ENCODE results near the gene STN1. TPM values are rescaled to one million over a fixed set of nuclear protein-coding genes. Genes with fewer than 3 reads are reported as not detected.

STN1 gene
- total and polyA plus RNA-seq, 2 of the 4 experiments (the other 2 are of a cell fraction), result 17.8 to 32.3 TPM

DNA sequence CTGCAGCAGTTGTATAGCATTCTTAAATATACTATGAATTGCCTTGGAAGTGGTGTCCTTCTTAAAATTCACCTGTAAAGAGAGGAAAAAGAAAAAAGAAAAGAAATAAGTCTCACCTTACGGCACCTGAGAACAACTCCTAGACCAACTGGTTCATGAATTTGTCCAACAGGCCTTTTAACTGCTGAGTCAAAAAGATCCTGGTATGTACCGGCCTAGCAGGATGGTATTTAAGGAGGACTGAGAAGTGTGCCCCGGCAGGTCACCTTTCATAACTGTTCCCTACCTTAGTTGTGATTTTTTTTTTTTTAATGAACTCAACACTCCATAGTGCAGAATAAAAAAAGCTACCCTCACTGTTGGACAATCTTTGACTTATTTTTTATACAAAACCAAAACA lies 25.8 kb downstream of the STN1 start:
- no CpG with 5 or more reads among the region's 3 CpGs for WGBS, 2 experiments (ENCODE audit: extremely low coverage in 2 of 2, insufficient read length in 1 of 2)
- Histone ChIP-seq H4K20me1 (ENCODE audit: insufficient read depth, low read length) (peaks cover 9% of the 10 kb centered on the region), H2BK15ac (ENCODE audit: low read depth, low read length) (no peak overlapping the region), H3K9me3 (ENCODE audit: control insufficient read depth, insufficient read depth, low read length) (no peaks in the 10 kb centered on the region), H2AFZ (replicated peaks; ENCODE audit: low read length, poor library complexity) (no peak overlapping the region), H4K5ac (ENCODE audit: low read depth, low read length) (no peak overlapping the region), H2BK5ac (ENCODE audit: low read depth, low read length, poor library complexity, severe bottlenecking) (no peak overlapping the region), H3K14ac (replicated peaks; ENCODE audit: low read depth, low read length) (no peak overlapping the region), H3K23ac (ENCODE audit: low read depth, low read length) (no peak overlapping the region), H3K27ac (ENCODE audit: insufficient read depth, low read length) (no peak overlapping the region), H3K9ac (ENCODE audit: low read depth, low read length) (no peak overlapping the region), H3K79me1 (ENCODE audit: low read depth in 1 of 2, low read length in 2 of 2) (peaks cover 0 to 14% of the 10 kb centered on the region in 2 experiments; a peak in 1 of 4 replicates), H3K36me3 (ENCODE audit: control insufficient read depth, insufficient read depth, low read length) (peaks cover 6% of the 10 kb centered on the region; the same call in 1 of the 2 replicates), H2AK5ac (ENCODE audit: low read depth, low read length) (no peak overlapping the region), H4K91ac (ENCODE audit: insufficient read depth, low read depth, low read length) (no peak overlapping the region), H2BK120ac (ENCODE audit: low read depth, low read length) (no peak overlapping the region), H3K27me3 (ENCODE audit: control insufficient read depth, insufficient read depth, low read length) (no peaks in the 10 kb centered on the region), H3K4me2 (ENCODE audit: low read depth, low read length) (no peak overlapping the region), H3K4me3 (ENCODE audit: insufficient read depth, low read depth, low read length) (no peak overlapping the region), H3K9me1 (ENCODE audit: insufficient read depth, low read length) (peaks cover 7% of the 10 kb centered on the region), H3K56ac (ENCODE audit: extremely low read depth, insufficient read depth, low read length) (no peak overlapping the region), H4K8ac (ENCODE audit: low read depth in 2 of 2, low read length in 2 of 2) (no peak overlapping the region), H3K4me1 (ENCODE audit: control insufficient read depth, insufficient read depth, low read length) (peaks cover 30% of the 10 kb centered on the region), H2BK20ac (ENCODE audit: low read depth, low read length) (no peak overlapping the region), H3K18ac (ENCODE audit: low read depth, low read length) (no peak overlapping the region), H3K4ac (ENCODE audit: low read depth, low read length) (no peak overlapping the region), H2AK9ac (replicated peaks; ENCODE audit: low read depth, low read length, poor library complexity) (no peak overlapping the region)
- TF ChIP-seq RAD21 (IDR thresholded peaks at IDR 0.05; ENCODE audit: low read length) (no peak), FOS (IDR thresholded peaks at IDR 0.05; ENCODE audit: low read depth, low read length) (no peak), MXI1 (IDR thresholded peaks at IDR 0.05; ENCODE audit: borderline replicate concordance, low read depth, low read length) (no peak), SMC3 (IDR thresholded peaks at IDR 0.05; ENCODE audit: low read depth, low read length) (no peak), MAFK (IDR thresholded peaks at IDR 0.05; ENCODE audit: low read depth, low read length) (no peak), BHLHE40 (IDR thresholded peaks at IDR 0.05; ENCODE audit: low read depth, low read length) (no peak), NFE2L2 (IDR thresholded peaks at IDR 0.05; ENCODE audit: low read depth, low read length) (no peak), CEBPB (IDR thresholded peaks at IDR 0.05; ENCODE audit: low read depth, low read length) (no peak), POLR2A (IDR thresholded peaks at IDR 0.05; ENCODE audit: low read depth, low read length) (no peak), CHD1 (IDR thresholded peaks at IDR 0.05; ENCODE audit: low read depth, low read length) (no peak), MAZ (IDR thresholded peaks at IDR 0.05; ENCODE audit: borderline replicate concordance, low read depth, low read length) (no peak), RFX5 (IDR thresholded peaks at IDR 0.05; ENCODE audit: low read depth, low read length) (no peak), RCOR1 (IDR thresholded peaks at IDR 0.05; ENCODE audit: insufficient replicate concordance, low read length) (no peak)
- TF ChIP-seq, protein P1, sequence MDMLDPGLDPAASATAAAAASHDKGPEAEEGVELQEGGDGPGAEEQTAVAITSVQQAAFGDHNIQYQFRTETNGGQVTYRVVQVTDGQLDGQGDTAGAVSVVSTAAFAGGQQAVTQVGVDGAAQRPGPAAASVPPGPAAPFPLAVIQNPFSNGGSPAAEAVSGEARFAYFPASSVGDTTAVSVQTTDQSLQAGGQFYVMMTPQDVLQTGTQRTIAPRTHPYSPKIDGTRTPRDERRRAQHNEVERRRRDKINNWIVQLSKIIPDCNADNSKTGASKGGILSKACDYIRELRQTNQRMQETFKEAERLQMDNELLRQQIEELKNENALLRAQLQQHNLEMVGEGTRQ (IDR thresholded peaks at IDR 0.05; ENCODE audit: low read depth, low read length), result no peak
- TF ChIP-seq, protein P2, sequence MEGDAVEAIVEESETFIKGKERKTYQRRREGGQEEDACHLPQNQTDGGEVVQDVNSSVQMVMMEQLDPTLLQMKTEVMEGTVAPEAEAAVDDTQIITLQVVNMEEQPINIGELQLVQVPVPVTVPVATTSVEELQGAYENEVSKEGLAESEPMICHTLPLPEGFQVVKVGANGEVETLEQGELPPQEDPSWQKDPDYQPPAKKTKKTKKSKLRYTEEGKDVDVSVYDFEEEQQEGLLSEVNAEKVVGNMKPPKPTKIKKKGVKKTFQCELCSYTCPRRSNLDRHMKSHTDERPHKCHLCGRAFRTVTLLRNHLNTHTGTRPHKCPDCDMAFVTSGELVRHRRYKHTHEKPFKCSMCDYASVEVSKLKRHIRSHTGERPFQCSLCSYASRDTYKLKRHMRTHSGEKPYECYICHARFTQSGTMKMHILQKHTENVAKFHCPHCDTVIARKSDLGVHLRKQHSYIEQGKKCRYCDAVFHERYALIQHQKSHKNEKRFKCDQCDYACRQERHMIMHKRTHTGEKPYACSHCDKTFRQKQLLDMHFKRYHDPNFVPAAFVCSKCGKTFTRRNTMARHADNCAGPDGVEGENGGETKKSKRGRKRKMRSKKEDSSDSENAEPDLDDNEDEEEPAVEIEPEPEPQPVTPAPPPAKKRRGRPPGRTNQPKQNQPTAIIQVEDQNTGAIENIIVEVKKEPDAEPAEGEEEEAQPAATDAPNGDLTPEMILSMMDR (conservative IDR thresholded peaks at IDR 0.05; ENCODE audit: low read depth, low read length), result no peak
- TF ChIP-seq, protein P3, sequence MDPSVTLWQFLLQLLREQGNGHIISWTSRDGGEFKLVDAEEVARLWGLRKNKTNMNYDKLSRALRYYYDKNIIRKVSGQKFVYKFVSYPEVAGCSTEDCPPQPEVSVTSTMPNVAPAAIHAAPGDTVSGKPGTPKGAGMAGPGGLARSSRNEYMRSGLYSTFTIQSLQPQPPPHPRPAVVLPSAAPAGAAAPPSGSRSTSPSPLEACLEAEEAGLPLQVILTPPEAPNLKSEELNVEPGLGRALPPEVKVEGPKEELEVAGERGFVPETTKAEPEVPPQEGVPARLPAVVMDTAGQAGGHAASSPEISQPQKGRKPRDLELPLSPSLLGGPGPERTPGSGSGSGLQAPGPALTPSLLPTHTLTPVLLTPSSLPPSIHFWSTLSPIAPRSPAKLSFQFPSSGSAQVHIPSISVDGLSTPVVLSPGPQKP (IDR thresholded peaks at IDR 0.05; ENCODE audit: borderline replicate concordance, low read depth, low read length), result no peak
- CTCF ChIA-PET, result interaction anchor here (0.6 kb wide), 1 partner anchor 178 kb away, joined by 4 read pairs; no protein-coding TSS in a partner anchor
- DNase-seq (no peak), ATAC-seq (ENCODE audit: low read depth) (no peak)
- in situ Hi-C loops (cut with MboI; ENCODE audit: low sequenced_read_pairs) (no loop called here), dilution Hi-C loops (cut with HindIII; ENCODE audit: low sequenced_read_pairs, unreplicated experiment) (no loop called here), intact Hi-C loops (cut with micrococcal nuclease) (no loop called here)
- POLR2A ChIA-PET (ENCODE audit: unreplicated experiment), result no interaction called here
- BruUV-seq (replicated peaks), result no TSS peak

Measured in IMR-90 (cell line).